HCT116 (cell line): Measurements from ENCODE around the gene EXOC4. TPM values are rescaled to one million over a fixed set of nuclear protein-coding genes. Genes with fewer than 3 reads are reported as not detected.

Source experiments
- ATAC-seq: fragments of 200-7000 bp; cut with Tn5 transposase; 2 replicates; pipeline ENCODE4 v1.9.1; 2020; ENCODE audit warnings: mild to moderate bottlenecking, moderate library complexity
- BruUV-seq: library from RNA; stranded (reverse); fragments of 400-500 nt; replicated peaks from 2 replicates; lab custom pipeline; 2021; lab: Mats Ljungman, UMichigan
- CTCF ChIA-PET: fragments of 300-600 bp; sonication (Branson Sonifier 250); formaldehyde crosslinking; loops from one replicate; lab custom pipeline; 2021; ENCODE audit warnings: antibody characterized with exemption; lab: Charles Lee
- POLR2A ChIA-PET: fragments of 300-600, 350-600 bp; sonication (Branson Sonifier 250); formaldehyde crosslinking; loops from one replicate; lab custom pipeline; 2021; ENCODE audit warnings: antibody characterized with exemption; lab: Charles Lee
- RAD21 ChIA-PET, 2 experiments: fragments of 300-600 bp; sonication (Branson Sonifier 250); formaldehyde crosslinking; loops; one replicate each; lab custom pipeline; 2023; ENCODE audit warnings: low total read pairs in 2 of 2; ENCODE audit not compliant: uncharacterized antibody in 2 of 2, unreplicated experiment in 2 of 2, low non-redundant PET in 1 of 2; lab: Charles Lee
- DNase-seq: peaks from one replicate; pipeline ENCODE4 v3.0.0-alpha.2; 2010; ENCODE audit warnings: low read depth, low spot score
- H2AFZ ChIP-seq: fragments of 200-600 bp; shearing (Covaris generic), sonication (generic); 2 replicates; pipeline ENCODE4 v1.6.1; 2017; ENCODE audit warnings: low read depth, mixed run types, mixed read lengths, antibody characterized with exemption, low read length; ENCODE audit not compliant: poor library complexity, severe bottlenecking
- H3K27ac ChIP-seq: 2 replicates; pipeline ENCODE4 v1.5.1; 2012; ENCODE audit warnings: low read depth, low read length
- H3K27me3 ChIP-seq: fragments of 200-600 bp; sonication (generic); 2 replicates; pipeline ENCODE4 v1.6.1; 2016; ENCODE audit warnings: mixed run types, low read length, mixed read lengths; ENCODE audit not compliant: insufficient read depth
- H3K36me3 ChIP-seq, 2 experiments: fragments of 200-500 bp in 1 of 2; fragments of 200-600 bp in 1 of 2; sonication (Bioruptor generic) in 1 of 2; sonication (generic) in 1 of 2; 2 replicates each; pipeline versions ENCODE4 v1.5.1 to v1.6.1; 2014 to 2016; ENCODE audit warnings: low read length in 2 of 2, inconsistent platforms in 1 of 2, mixed read lengths in 1 of 2, mixed run types in 1 of 2; ENCODE audit not compliant: insufficient read depth in 2 of 2, control insufficient read depth in 1 of 2
- H3K4me1 ChIP-seq, 2 experiments: fragments of 200-600 bp in 1 of 2; sonication (generic) in 1 of 2; 2 replicates each; pipeline versions ENCODE4 v1.5.1 to v1.6.1; 2012 to 2017; ENCODE audit warnings: low read length in 2 of 2, inconsistent platforms in 1 of 2, mild to moderate bottlenecking in 1 of 2, mixed read lengths in 1 of 2, mixed run types in 1 of 2, moderate library complexity in 1 of 2; ENCODE audit not compliant: insufficient read depth in 2 of 2, control insufficient read depth in 1 of 2
- H3K4me2 ChIP-seq: fragments of 200-600 bp; sonication (generic); 2 replicates; pipeline ENCODE4 v1.6.1; 2017; ENCODE audit warnings: mixed run types, low read length, mixed read lengths
- H3K4me3 ChIP-seq, 2 experiments: fragments of 200-600 bp in 1 of 2; sonication (generic) in 1 of 2; replicated peaks in 1 of 2; 2 replicates each; pipeline ENCODE4 v1.5.1; 2011 to 2016; ENCODE audit warnings: low read length in 2 of 2, control low read depth in 1 of 2, low read depth in 1 of 2, mild to moderate bottlenecking in 1 of 2, mixed read lengths in 1 of 2, mixed run types in 1 of 2
- H3K79me2 ChIP-seq: fragments of 200-600 bp; sonication (generic); 2 replicates; pipeline ENCODE4 v1.6.1; 2017; ENCODE audit warnings: mild to moderate bottlenecking, mixed run types, low read length, moderate library complexity, mixed read lengths; ENCODE audit not compliant: insufficient read depth
- H3K9ac ChIP-seq: fragments of 200-600 bp; sonication (generic); 2 replicates; pipeline ENCODE4 v1.6.1; 2016; ENCODE audit warnings: low read length, mixed read lengths
- H3K9me2 ChIP-seq: fragments of 200-600 bp; sonication (generic), shearing (Covaris generic); 2 replicates; pipeline ENCODE4 v1.6.1; 2017; ENCODE audit warnings: mixed run types, mild to moderate bottlenecking, moderate library complexity; ENCODE audit not compliant: insufficient read depth
- H3K9me3 ChIP-seq, 2 experiments: fragments of 200-500 bp in 1 of 2; fragments of 200-600 bp in 1 of 2; sonication (Bioruptor generic) in 1 of 2; sonication (generic) in 1 of 2; 2 replicates each; pipeline ENCODE4 v1.6.1; 2014 to 2017; ENCODE audit warnings: low read length in 2 of 2, mixed read lengths in 2 of 2, inconsistent platforms in 1 of 2, low read depth in 1 of 2, mild to moderate bottlenecking in 1 of 2, mixed run types in 1 of 2, moderate library complexity in 1 of 2; ENCODE audit not compliant: control insufficient read depth in 1 of 2, insufficient read depth in 1 of 2
- H4K20me1 ChIP-seq: fragments of 200-600 bp; sonication (generic), shearing (Covaris generic); 2 replicates; pipeline ENCODE4 v1.6.1; 2017; ENCODE audit warnings: mixed run types, mild to moderate bottlenecking, moderate library complexity; ENCODE audit not compliant: insufficient read depth
- CEBPB ChIP-seq: IDR thresholded peaks from 2 replicates; pipeline ENCODE4 v1.6.1; 2012; ENCODE audit warnings: low read depth
- EGR1 ChIP-seq: IDR thresholded peaks from 2 replicates; pipeline ENCODE4 v1.6.1; 2012; ENCODE audit warnings: low read depth
- EZH2phosphoT487 ChIP-seq: fragments of 200-600 bp; IDR thresholded peaks from 2 replicates; pipeline ENCODE4 v1.6.1; 2018; ENCODE audit warnings: antibody characterized with exemption, borderline replicate concordance
- POLR2A ChIP-seq: IDR thresholded peaks from 2 replicates; pipeline ENCODE4 v1.7.0; 2011; ENCODE audit warnings: borderline replicate concordance; ENCODE audit not compliant: insufficient read depth, insufficient read length; ENCODE audit errors: extremely low read depth
- RAD21 ChIP-seq: IDR thresholded peaks from 2 replicates; pipeline ENCODE4 v1.6.1; 2012; ENCODE audit warnings: low read depth, mild to moderate bottlenecking
- SRF ChIP-seq: IDR thresholded peaks from 2 replicates; pipeline ENCODE4 v1.6.1; 2012; ENCODE audit warnings: low read depth
- TCF7L2 ChIP-seq: IDR thresholded peaks from 2 replicates; pipeline ENCODE4 v1.7.0; 2011; ENCODE audit warnings: borderline replicate concordance, inconsistent platforms; ENCODE audit not compliant: insufficient read depth, insufficient read length; ENCODE audit errors: extremely low read depth
- intact Hi-C: fragments of 100-400 bp; cut with micrococcal nuclease; formaldehyde crosslinking; loops from 2 replicates; pipeline ENCODE4 v1.10.0; 2022
- total RNA-seq: library from RNA; stranded (reverse); gene quantifications from one replicate; pipeline ENCODE4 v1.2.1, GENCODE V29; 2021; ENCODE audit not compliant: unreplicated experiment
- TF ChIP-seq, protein P1 (sequence below), 3 experiments: fragments of 200-600 bp in 1 of 3; sonication (generic) in 1 of 3; IDR thresholded peaks in 2 of 3; conservative IDR thresholded peaks in 1 of 3; 2 replicates each; pipeline ENCODE4 v1.5.1; 2012 to 2017; ENCODE audit warnings: low read depth in 2 of 3, low read length in 2 of 3, antibody characterized with exemption in 1 of 3, borderline replicate concordance in 1 of 3, control low read depth in 1 of 3, mild to moderate bottlenecking in 1 of 3, mixed read lengths in 1 of 3, mixed run types in 1 of 3, moderate library complexity in 1 of 3; ENCODE audit not compliant: insufficient read depth in 1 of 3
- TF ChIP-seq, protein P2 (sequence below): IDR thresholded peaks from 2 replicates; pipeline ENCODE4 v1.6.1; 2012

Gene EXOC4
- total RNA-seq, 1 experiment from 2014 or later, result 40.3 TPM

DNA sequence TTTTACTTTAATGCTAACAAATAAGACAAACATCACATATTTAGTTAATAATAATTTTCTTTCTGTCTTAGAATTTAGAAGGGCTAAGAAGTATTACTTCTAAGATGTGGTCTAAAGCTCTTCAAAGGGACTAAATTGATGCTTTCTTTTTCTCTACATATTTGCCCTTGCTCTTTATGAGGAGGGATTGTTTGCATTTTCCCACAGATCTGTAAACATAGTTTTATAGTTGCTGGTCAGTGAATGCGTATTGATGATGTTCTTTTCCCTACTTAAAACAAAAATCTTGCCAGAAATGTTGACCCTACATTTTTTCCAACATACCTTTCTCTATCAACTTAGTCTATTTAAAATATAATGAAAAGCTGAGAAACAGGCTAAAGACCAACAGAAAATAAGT, 501.8 kb downstream of the EXOC4 start:
- no peak overlapping the region for H3K4me2 ChIP-seq
- no TSS peak for BruUV-seq
- no peaks in the 10 kb centered on the region for H4K20me1 ChIP-seq
- CTCF ChIA-PET, result no interaction called here
- DNase-seq (no peak), ATAC-seq (no peak)
- no peaks in the 10 kb centered on the region for H3K4me1 ChIP-seq
- no peaks in the 10 kb centered on the region for H3K9me2 ChIP-seq
- POLR2A ChIA-PET, result no interaction called here
- H3K36me3 ChIP-seq, result no peaks in the 10 kb centered on the region
- no peaks in the 10 kb centered on the region for H3K79me2 ChIP-seq
- no peaks in the 10 kb centered on the region for H3K27me3 ChIP-seq
- H3K27ac ChIP-seq, result no peak overlapping the region
- H3K4me3 ChIP-seq, result no peak overlapping the region
- RAD21 ChIA-PET, result no interaction called here
- TF ChIP-seq, protein P1, sequence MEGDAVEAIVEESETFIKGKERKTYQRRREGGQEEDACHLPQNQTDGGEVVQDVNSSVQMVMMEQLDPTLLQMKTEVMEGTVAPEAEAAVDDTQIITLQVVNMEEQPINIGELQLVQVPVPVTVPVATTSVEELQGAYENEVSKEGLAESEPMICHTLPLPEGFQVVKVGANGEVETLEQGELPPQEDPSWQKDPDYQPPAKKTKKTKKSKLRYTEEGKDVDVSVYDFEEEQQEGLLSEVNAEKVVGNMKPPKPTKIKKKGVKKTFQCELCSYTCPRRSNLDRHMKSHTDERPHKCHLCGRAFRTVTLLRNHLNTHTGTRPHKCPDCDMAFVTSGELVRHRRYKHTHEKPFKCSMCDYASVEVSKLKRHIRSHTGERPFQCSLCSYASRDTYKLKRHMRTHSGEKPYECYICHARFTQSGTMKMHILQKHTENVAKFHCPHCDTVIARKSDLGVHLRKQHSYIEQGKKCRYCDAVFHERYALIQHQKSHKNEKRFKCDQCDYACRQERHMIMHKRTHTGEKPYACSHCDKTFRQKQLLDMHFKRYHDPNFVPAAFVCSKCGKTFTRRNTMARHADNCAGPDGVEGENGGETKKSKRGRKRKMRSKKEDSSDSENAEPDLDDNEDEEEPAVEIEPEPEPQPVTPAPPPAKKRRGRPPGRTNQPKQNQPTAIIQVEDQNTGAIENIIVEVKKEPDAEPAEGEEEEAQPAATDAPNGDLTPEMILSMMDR (IDR thresholded peaks at IDR 0.05 in 2 of 3, conservative IDR thresholded peaks at IDR 0.05 in 1 of 3; ENCODE audit: borderline replicate concordance in 1 of 3, insufficient read depth in 1 of 3, low read depth in 2 of 3, low read length in 2 of 3), result no peak
- no peak for TF ChIP-seq EGR1
- TF ChIP-seq TCF7L2, result no peak
- no peak for TF ChIP-seq CEBPB
- TF ChIP-seq, protein P2, sequence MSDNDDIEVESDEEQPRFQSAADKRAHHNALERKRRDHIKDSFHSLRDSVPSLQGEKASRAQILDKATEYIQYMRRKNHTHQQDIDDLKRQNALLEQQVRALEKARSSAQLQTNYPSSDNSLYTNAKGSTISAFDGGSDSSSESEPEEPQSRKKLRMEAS, result no peak
- TF ChIP-seq, all 23 proteins: peak for 0
- no peak overlapping the region for H2AFZ ChIP-seq
- H3K9me3 ChIP-seq, result no peaks in the 10 kb centered on the region
- intact Hi-C loops, result no loop called here
- H3K9ac ChIP-seq, result no peak overlapping the region

DNA sequence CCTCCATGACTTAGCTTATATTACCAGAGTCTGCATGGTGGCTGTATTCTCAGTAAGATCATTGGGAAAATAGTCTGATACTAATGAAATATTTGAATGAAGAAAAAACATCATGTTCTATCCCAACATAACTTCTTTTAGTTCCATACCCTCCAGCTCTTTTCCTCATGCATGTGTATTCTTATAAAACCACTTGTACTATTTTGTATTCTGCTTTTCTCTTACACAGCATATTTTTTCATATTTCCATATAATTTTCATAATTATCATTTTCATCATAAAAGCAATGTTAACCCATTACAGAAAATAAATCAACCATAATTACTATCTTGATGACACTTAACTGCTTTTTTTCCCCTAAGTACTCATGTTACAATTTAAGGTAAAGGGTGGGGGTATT, 503.0 kb downstream of the EXOC4 start:
- H3K27ac ChIP-seq, result no peak overlapping the region
- H3K9me3 ChIP-seq, result no peaks in the 10 kb centered on the region
- POLR2A ChIA-PET, result no interaction called here
- H3K9me2 ChIP-seq, result no peaks in the 10 kb centered on the region
- no peaks in the 10 kb centered on the region for H3K79me2 ChIP-seq
- no peak overlapping the region for H3K9ac ChIP-seq
- no peaks in the 10 kb centered on the region for H3K36me3 ChIP-seq
- RAD21 ChIA-PET, result no interaction called here
- DNase-seq (no peak), ATAC-seq (no peak)
- intact Hi-C loops, result no loop called here
- CTCF ChIA-PET, result no interaction called here
- no peaks in the 10 kb centered on the region for H4K20me1 ChIP-seq
- TF ChIP-seq SRF, result no peak
- no peak for TF ChIP-seq EZH2phosphoT487
- no peak for TF ChIP-seq RAD21
- no peak for TF ChIP-seq POLR2A
- H3K4me3 ChIP-seq, result no peak overlapping the region
- H3K4me2 ChIP-seq, result no peak overlapping the region
- no peaks in the 10 kb centered on the region for H3K27me3 ChIP-seq
- H3K4me1 ChIP-seq, result no peaks in the 10 kb centered on the region
- H2AFZ ChIP-seq, result no peak overlapping the region
- no TSS peak for BruUV-seq
